HG02970 (cell line): ENCODE measurements around the gene TMOD2.
A peak's percentile ranks its signal among the peaks of the same experiment; 100 is the strongest.

Experiments used
- ATAC-seq: cut with Tn5 transposase; IDR thresholded peaks from one replicate; pipeline ENCODE4 v1.9.1; 2021; ENCODE audit warnings: mild to moderate bottlenecking, moderate library complexity, moderate number of reproducible peaks; ENCODE audit not compliant: unreplicated experiment, low FRiP score

Gene TMOD2

GRCh38 chr15:51750792-51751696 lies at the start of gene TMOD2:
Gene TMOD2 (plus strand): TSS chr15:51751597. CDS start chr15:51766442, 14,845 bp downstream.
- ATAC-seq = peak; percentile 47

DNA sequence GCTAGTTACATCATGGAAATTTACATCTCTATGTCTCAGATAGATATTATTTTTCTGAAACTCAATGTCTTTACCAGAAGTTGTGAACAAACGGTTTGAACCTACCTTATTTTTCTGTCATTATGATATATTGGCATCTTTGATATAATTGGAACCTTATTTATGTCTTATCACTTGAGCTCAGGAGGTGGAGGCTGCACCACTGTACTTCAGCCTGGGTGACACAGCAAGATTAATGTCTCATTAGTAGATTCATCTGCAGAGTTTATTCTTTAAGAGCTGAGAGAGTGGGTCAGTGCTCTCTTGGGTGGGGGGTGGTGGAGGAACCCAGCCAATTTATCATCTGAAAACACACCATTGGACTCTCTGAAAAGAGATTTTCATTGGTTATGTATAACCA lies 48.7 kb upstream of the TMOD2 start:
- ATAC-seq = no peak

- ATAC-seq = no peak
These were observed 45.1 kb upstream of the TMOD2 start for GRCh38 chr15:51706291-51706690.

GRCh38 chr15:51706926-51707608 lies 44.3 kb upstream of the TMOD2 start:
- ATAC-seq = no peak

DNA sequence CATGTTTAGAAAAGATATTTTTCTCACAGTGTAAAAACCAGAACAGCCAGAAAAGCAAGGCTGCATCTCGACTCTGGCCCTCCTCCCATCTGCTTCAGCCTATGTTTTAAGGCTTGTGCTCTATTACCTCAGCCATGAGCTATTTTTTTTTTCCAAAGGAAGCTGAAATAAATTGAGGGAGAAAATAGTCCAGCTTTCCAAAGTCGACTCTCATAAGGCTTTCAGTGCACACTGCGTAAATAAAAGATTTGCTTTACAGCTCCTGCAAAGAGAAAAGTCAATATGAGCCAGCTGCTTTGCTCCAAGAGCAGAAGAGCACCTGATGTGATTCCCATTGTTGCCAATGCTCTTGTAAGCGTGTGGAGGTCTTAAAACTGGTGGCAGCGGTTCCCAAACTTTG lies 43.4 kb upstream of the TMOD2 start:
- ATAC-seq = no peak

- ATAC-seq = no peak
These were observed 42.4 kb upstream of the TMOD2 start for GRCh38 chr15:51709031-51709430.

GRCh38 chr15:51714162-51714561 lies 37.2 kb upstream of the TMOD2 start:
- ATAC-seq = no peak

- no peak for ATAC-seq
These were observed 36.5 kb upstream of the TMOD2 start for GRCh38 chr15:51714911-51715310.

DNA sequence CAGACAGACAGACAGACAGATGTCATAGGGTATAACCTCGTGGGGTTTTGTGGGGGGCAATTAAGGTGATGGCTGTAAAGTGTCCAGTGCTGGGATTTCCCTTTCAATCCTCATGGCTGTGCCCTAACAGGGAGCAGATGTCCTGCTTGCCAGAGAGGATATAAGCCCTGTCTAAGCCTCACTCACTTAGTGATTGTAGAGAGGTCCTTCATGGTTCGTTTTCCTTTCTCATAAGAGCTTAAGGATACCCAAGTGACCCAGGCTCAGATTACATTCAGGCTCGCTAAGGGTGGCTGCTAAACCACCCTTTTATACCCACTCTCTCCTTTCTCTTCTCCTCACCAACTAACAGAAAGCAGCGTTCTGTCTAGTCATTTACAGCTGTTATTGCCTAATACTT lies 33.2 kb upstream of the TMOD2 start:
- ATAC-seq = no peak

- no peak for ATAC-seq
These were observed 32.7 kb upstream of the TMOD2 start for GRCh38 chr15:51718746-51719145.

DNA sequence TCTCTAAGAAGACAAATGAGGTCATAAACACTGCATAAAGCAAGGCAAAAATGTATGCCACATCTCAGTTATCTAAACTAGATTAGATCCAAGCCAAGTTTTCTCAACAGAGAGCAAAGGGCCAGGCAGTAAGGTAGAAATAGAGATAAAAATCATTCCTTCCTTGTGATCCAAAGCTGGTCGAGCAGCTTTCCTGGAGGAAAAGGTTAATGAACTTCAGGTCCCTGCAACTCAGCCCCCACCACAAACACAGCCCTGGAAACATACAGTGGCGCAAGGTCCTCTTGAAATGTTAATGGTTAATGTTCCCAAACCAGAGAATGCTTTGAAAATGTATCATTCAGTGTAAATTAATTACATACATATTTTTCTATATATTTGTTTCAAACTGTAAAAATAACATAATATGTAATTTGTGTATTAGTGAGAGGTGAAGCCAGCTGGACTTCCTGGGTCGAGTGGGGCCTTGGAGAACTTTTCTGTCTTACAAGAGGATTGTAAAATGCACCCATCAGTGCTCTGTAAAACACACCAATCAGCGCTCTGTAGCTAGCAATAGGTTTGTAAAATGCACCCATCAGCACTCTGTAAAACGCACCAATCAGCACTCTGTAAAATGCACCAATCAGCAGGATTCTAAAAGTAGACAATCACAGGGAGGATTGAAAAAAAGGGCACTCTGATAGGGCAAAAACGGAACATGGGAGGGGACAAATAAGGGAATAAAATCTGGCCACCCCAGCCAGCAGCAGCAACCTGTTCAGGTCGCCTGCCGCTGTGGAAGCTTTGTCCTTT lies 31.0 kb upstream of the TMOD2 start:
- no peak for ATAC-seq

DNA sequence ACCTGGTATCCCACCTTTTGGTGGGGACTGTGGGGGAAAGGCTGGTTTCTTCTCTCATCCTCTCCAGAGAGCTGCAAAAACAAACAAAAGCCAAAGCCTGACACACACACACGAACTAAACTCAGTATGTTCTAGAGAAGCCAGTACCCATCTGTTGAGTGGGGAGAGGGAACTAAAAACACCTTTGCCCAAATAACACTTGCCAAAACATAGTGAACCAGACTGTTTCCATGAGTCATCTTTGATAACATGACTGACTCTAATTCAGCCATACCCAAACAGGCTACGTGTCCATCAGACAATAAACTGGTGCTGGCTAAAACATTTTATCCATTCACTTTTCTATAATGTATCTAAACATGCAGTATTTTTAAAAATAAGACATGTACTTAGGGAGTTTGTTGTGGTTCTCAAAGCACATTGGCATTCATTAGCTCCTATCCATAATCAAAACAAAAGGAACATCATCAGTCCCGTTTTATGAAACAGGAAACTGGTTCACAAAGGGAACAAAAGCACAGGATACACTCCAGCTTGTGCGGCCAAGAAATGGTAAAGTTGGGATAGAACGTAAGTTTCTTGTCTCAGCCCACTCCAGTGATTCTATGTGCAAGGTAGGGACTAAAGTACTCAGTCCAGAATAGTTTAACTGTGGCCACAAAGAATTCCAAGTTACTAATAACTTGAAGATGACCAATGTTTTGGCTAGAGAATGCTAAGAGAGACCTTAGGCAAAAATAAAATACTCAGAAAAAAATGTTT lies 30.0 kb upstream of the TMOD2 start:
- ATAC-seq = no peak

GRCh38 chr15:51724199-51724598 lies 27.2 kb upstream of the TMOD2 start:
- no peak for ATAC-seq

- no peak for ATAC-seq
These were observed 26.7 kb upstream of the TMOD2 start for GRCh38 chr15:51724673-51725072.

GRCh38 chr15:51726302-51727073 lies 24.9 kb upstream of the TMOD2 start:
- no peak for ATAC-seq

GRCh38 chr15:51727141-51727897 lies 24.1 kb upstream of the TMOD2 start:
- ATAC-seq = no peak

- ATAC-seq = peak; percentile 57
These were observed 19.7 kb upstream of the TMOD2 start for GRCh38 chr15:51731549-51732267.

GRCh38 chr15:51732646-51733045 lies 18.8 kb upstream of the TMOD2 start:
- no peak for ATAC-seq
